Activated CD8-positive, alpha-beta T cell treated with anti-CD3 and anti-CD28 coated beads, Interleukin-2, amount 10 ng/mL, durations not matched to agents 7 days and 5 days (primary cell): ENCODE measurements around the gene KLHL22. TPM values are rescaled to one million over a fixed set of nuclear protein-coding genes. Genes with fewer than 3 reads are reported as not detected.
A peak's percentile ranks its signal among the peaks of the same experiment; 100 is the strongest.
"Not testable (repeated sequence)": the region's sequence is repeated elsewhere in the genome, so short reads cannot be mapped to it uniquely, and the experiment has no call there.

Experiments used
- ATAC-seq: fragments of 150-1000 bp; cut with Tn5 transposase; one replicate; pipeline ENCODE4 v1.10.0; 2021; ENCODE audit warnings: moderate library complexity
- CTCF ChIA-PET: fragments of 350-600 bp; sonication (Branson Sonifier 250); formaldehyde crosslinking; loops from one replicate; lab custom pipeline; 2021; ENCODE audit warnings: antibody characterized with exemption; lab: Charles Lee
- POLR2A ChIA-PET: fragments of 350-600 bp; sonication (Branson Sonifier 250); formaldehyde crosslinking; loops from one replicate; lab custom pipeline; 2021; ENCODE audit warnings: antibody characterized with exemption; lab: Charles Lee
- DNase-seq: peaks from one replicate; pipeline ENCODE4 v3.0.0-alpha.2; 2020
- H3K27ac Mint-ChIP-seq: one replicate; pipeline ENCODE4 v1.8.0; 2021; ENCODE audit warnings: mild to moderate bottlenecking, mixed read lengths
- H3K27me3 Mint-ChIP-seq: one replicate; pipeline ENCODE4 v1.8.0; 2021; ENCODE audit warnings: low read depth, mixed read lengths
- H3K36me3 Mint-ChIP-seq: one replicate; pipeline ENCODE4 v1.8.0; 2021; ENCODE audit warnings: low read depth, mixed read lengths
- H3K4me1 Mint-ChIP-seq: one replicate; pipeline ENCODE4 v1.8.0; 2021; ENCODE audit warnings: low read depth, mixed read lengths
- H3K4me3 Mint-ChIP-seq: one replicate; pipeline ENCODE4 v1.8.0; 2021; ENCODE audit warnings: mild to moderate bottlenecking, mixed read lengths
- H3K9me3 Mint-ChIP-seq: one replicate; pipeline ENCODE4 v1.8.0; 2022; ENCODE audit warnings: mixed read lengths; ENCODE audit not compliant: insufficient read depth
- total RNA-seq, 2 experiments: library from RNA; stranded (reverse); gene quantifications; one replicate each; pipeline ENCODE4 v1.2.3, GENCODE V29; 2021

The KLHL22 gene
- total RNA-seq, 2 experiments from 2014 or later, result 29.2 to 30.1 TPM

DNA sequence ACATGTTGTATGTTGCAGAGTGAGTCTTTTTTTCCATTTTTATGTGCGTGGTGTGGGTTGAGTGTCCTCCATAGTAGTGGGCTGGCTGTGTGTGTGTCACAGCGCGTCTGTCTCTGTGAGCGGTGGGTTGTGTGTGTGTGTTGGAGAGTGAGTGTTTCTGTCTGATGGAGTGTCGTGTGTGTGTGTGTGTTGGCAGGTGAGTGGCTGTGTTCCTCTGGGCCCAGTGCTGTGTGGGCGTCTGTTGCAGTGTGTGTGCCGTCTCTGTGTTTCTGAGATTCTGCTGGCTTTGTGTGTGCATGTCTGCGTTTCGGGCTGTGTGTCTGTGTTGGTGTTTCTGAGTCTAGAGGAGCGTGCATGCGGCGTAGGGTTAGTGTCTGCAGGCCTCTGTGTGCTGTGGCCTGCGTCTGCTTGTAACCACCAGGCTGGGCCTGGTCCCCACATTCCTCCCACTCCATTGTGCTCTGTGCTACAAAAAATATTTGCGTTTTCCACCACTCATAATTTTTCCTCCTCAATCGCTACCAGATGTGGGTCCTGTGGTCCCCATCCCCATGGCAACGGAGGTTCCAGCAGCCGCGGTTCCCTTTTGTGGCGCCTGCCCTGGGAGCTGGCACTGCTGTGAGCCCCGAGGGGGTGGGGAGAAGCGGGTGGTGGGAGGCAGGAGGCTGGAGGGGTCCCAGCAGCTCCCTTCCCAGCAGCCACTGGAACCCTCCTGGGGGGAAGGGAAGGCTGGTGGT lies 73.2 kb downstream of the KLHL22 start:
- ChIA-PET CTCF (no interaction called here), POLR2A (interaction anchor here (0.7 kb wide), 1 partner anchor 146 kb away, joined by 3 read pairs; no protein-coding TSS in a partner anchor)
- Mint-ChIP-seq H3K4me3 (no peak overlapping the region), H3K27ac (no peak overlapping the region), H3K9me3 (no peaks in the 10 kb centered on the region), H3K36me3 (no peaks in the 10 kb centered on the region), H3K4me1 (peaks cover 7% of the 10 kb centered on the region), H3K27me3 (peaks cover 16% of the 10 kb centered on the region)
- DNase-seq (no peak), ATAC-seq (no peak)

DNA sequence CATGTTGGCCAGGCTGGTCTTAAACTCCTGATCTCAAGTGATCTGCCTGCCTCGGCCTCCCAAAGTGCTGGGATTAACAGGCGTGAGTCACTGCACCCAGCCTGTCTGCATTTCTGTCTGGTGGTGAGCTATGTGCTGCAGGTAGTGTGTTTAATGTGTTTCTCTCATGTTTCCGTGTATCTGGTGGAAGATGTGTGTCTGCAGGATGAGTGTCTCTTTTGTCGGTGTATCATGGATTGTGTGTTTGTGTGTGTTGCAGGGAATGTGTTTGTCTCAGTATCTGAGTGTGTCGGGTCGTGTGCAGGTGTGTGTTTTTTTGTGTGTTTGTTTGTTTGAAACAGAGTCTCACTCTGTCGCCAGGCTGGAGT lies 74.1 kb downstream of the KLHL22 start:
- no peak for DNase-seq
- H3K4me1 Mint-ChIP-seq, result peaks cover 7% of the 10 kb centered on the region
- CTCF ChIA-PET, result no interaction called here
- no peak for ATAC-seq
- peaks cover 9% of the 10 kb centered on the region for H3K27me3 Mint-ChIP-seq
- H3K4me3 Mint-ChIP-seq, result no peak overlapping the region
- H3K9me3 Mint-ChIP-seq, result no peaks in the 10 kb centered on the region
- H3K27ac Mint-ChIP-seq, result no peak overlapping the region
- H3K36me3 Mint-ChIP-seq, result no peaks in the 10 kb centered on the region
- POLR2A ChIA-PET, result no interaction called here

DNA sequence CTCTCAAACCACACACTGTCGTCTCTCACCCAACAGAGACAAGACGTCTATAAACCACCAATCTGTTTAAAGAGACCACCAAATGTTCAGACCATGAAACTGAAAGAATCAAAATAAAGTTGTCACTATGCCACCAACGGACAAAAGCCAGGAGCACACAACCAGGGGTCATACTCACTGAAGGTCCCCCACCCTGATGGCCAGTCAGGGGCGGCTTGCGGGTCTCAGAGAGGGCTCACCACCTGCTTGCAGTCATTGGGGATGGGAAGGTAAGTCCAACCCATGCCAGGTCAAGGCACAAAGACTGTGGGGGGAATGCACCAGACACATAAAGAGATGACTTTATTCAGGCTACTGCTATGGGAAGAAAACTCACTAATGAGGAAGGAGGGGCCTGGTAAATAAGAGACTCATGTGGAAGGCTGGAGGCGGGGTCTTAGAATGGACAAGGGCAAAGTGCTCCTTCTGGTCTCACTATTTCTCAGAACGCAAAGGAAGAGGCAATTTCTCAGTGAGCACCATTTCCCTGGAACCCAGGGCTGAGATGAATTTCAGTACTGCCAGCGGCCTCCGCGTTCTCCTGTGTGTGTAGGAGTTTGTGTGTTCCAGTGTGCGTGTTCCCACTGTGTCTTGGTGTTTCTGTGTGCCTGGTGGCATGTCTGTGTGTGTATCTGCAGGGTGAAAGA lies 75.3 kb downstream of the KLHL22 start:
- Mint-ChIP-seq H3K27ac (no peak overlapping the region), H3K27me3 (peaks cover 8% of the 10 kb centered on the region), H3K4me3 (no peak overlapping the region), H3K36me3 (no peaks in the 10 kb centered on the region), H3K9me3 (no peaks in the 10 kb centered on the region), H3K4me1 (peaks cover 7% of the 10 kb centered on the region)
- CTCF ChIA-PET, result interaction anchor here (2.5 to 3.6 kb wide), 3 partner anchors 35 to 74 kb away, joined by 14 to 65 read pairs (median 17); no protein-coding TSS in a partner anchor
- no peak for ATAC-seq
- POLR2A ChIA-PET, result no interaction called here
- DNase-seq, result no peak

DNA sequence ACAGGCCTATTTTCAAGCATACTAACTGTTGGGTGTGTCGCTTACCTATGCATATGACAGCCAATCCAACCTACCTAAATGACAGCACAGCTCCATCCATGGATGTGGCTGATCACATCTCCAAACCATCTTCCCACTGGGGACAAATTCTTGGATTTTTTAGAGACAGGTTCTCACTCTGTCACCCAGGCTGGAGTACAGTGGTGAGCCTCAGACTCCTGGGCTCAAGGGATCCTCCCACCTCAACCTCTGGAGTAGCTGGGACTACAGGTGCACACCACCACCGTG lies 76.0 kb downstream of the KLHL22 start:
- Mint-ChIP-seq H3K27me3 (peaks cover 8% of the 10 kb centered on the region), H3K9me3 (no peaks in the 10 kb centered on the region), H3K27ac (no peak overlapping the region), H3K4me3 (no peak overlapping the region), H3K36me3 (no peaks in the 10 kb centered on the region), H3K4me1 (peaks cover 5% of the 10 kb centered on the region)
- ChIA-PET CTCF (interaction anchor here (1.6 to 3.6 kb wide), 4 partner anchors 36 to 77 kb away, joined by 4 to 65 read pairs (median 16); no protein-coding TSS in a partner anchor), POLR2A (no interaction called here)
- ATAC-seq (no peak), DNase-seq (no peak)

DNA sequence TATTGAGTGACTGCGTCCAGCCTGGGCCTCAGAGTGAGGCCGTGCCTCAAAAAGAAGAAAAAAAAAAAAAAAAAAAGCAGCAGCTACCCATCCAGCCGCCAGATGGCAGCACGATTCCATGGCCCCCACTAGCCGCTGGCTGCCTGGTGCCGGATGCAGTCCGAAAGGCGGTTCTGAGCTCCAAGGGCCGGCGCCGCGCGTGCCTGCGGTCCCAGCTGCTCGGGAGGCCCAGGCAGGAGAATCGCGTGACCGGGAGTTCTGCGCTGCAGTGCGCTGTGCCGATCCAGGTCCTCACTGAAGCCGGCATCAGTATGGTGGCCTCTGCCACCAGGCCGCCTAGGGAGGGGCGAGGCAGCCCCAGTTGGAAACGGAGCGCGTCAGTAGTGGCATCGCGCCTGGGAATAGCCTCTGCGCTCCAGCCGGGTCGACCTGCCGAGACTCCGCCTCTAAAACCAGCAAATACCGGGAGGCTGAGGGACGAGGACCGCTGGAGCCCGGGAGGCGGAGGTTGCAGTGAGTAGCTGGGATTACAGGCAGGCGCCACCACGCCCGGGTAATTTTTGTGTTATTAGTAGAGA lies 77.3 kb downstream of the KLHL22 start:
- CTCF ChIA-PET, result interaction anchor here (0.6 to 3.6 kb wide), 26 partner anchors 10 to 323 kb away, joined by 3 to 65 read pairs (median 4); no protein-coding TSS in a partner anchor
- ATAC-seq (peak; percentile 87), DNase-seq (peak; percentile 80)
- POLR2A ChIA-PET, result interaction anchor here (0.8 kb wide), 1 partner anchor 36 kb away, joined by 3 read pairs; no protein-coding TSS in a partner anchor
- H3K4me1 Mint-ChIP-seq, result peaks cover 5% of the 10 kb centered on the region
- peak overlapping the region; percentile 44 for H3K4me3 Mint-ChIP-seq
- no peaks in the 10 kb centered on the region for H3K36me3 Mint-ChIP-seq
- H3K27ac Mint-ChIP-seq, result no peak overlapping the region
- peaks cover 2% of the 10 kb centered on the region for H3K27me3 Mint-ChIP-seq
- no peaks in the 10 kb centered on the region for H3K9me3 Mint-ChIP-seq

DNA sequence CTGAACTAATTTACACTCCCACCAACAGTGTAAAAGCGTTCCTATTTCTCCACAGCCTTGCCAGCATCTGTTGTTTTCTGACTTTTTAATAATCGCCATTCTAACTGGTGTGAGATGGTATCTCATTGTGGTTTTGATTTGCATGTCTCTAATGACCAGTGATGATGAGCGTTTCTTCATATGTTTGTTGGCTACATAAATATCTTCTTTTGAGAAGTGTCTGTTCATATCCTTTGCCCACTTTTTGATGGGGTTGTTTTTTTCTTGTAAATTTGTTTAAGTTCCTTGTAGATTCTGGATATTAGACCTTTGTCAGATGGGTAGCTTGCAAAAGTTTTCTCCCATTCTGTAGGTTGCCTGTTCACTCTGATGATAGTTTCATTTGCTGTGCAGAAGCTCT lies 79.9 kb downstream of the KLHL22 start:
- H3K9me3 Mint-ChIP-seq, POLR2A ChIA-PET, H3K4me3 Mint-ChIP-seq, H3K4me1 Mint-ChIP-seq, H3K27me3 Mint-ChIP-seq, ATAC-seq, DNase-seq, H3K27ac Mint-ChIP-seq, H3K36me3 Mint-ChIP-seq: not testable (repeated sequence)
- CTCF ChIA-PET, result interaction anchor here (0.7 to 0.9 kb wide), 2 partner anchors 13 to 38 kb away, joined by 3 read pairs; no protein-coding TSS in a partner anchor

DNA sequence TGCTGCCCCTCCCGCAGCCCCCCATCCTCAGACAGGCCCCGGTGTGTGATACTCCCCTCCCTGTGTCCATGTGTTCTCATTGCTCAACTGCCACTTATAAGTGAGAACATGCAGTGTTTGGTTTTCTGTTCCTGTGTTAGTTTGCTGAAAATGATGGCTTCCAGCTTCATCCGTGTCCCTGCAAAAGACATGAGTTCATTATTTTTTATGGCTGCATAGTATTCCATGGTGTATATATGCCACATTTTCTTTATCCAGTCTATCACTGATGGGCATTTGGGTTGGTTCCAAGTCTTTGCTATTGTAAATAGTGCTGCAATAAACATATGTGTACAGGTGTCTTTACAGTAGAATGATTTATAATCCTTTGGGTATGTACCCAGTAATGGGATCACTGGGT lies 80.4 kb downstream of the KLHL22 start:
- H3K9me3 Mint-ChIP-seq, H3K4me3 Mint-ChIP-seq, POLR2A ChIA-PET, H3K4me1 Mint-ChIP-seq, ATAC-seq, H3K27me3 Mint-ChIP-seq, H3K27ac Mint-ChIP-seq, H3K36me3 Mint-ChIP-seq, DNase-seq: not testable (repeated sequence)
- CTCF ChIA-PET, result interaction anchor here (0.7 to 0.9 kb wide), 2 partner anchors 12 to 39 kb away, joined by 3 read pairs; no protein-coding TSS in a partner anchor

DNA sequence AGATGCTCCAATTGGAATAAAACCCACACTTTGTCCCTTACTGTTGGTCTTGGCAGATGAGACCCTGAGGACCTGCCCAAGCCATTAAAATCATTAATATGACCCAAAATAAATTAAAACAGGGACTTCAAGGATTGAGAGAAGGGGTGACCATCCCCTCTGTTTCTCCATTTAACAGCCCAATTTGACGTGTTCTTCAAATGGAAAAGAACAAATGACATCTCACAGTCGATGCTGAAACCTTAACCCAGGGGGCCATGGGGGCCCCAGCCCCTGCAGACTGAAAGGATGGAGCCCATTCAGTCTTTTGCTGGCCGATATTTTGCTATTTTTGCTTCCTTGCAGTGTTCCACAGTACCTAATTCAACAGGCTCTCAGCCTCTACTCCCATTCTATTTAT lies 81.1 kb downstream of the KLHL22 start:
- POLR2A ChIA-PET, result no interaction called here
- Mint-ChIP-seq H3K27me3 (peaks cover 2% of the 10 kb centered on the region), H3K4me3 (no peak overlapping the region), H3K36me3 (no peaks in the 10 kb centered on the region), H3K9me3 (no peaks in the 10 kb centered on the region), H3K4me1 (peaks cover 5% of the 10 kb centered on the region), H3K27ac (no peak overlapping the region)
- CTCF ChIA-PET, result no interaction called here
- no peak for DNase-seq
- ATAC-seq, result no peak

DNA sequence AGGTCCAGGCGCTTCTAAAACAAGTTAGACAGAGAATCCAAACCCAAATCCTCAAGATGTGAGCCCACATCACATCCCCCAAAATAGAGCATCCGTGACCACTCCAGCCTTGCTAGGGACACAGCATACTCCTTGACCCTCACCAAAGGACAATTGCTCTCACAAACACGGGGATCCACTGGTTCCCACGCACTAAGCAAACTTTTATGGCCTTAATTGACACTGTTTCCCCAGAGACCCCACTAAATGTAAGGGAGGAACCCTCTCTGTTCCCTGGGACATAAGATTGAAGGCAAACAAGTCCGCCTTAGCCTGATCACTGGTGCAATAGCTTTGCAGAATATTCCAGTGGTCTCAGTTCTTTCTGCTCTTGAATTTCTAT lies 81.5 kb downstream of the KLHL22 start:
- no peaks in the 10 kb centered on the region for H3K36me3 Mint-ChIP-seq
- no peaks in the 10 kb centered on the region for H3K9me3 Mint-ChIP-seq
- H3K27ac Mint-ChIP-seq, result no peak overlapping the region
- ChIA-PET POLR2A (no interaction called here), CTCF (no interaction called here)
- ATAC-seq, result no peak
- H3K4me1 Mint-ChIP-seq, result peaks cover 2% of the 10 kb centered on the region
- peaks cover 2% of the 10 kb centered on the region for H3K27me3 Mint-ChIP-seq
- no peak for DNase-seq
- no peak overlapping the region for H3K4me3 Mint-ChIP-seq

DNA sequence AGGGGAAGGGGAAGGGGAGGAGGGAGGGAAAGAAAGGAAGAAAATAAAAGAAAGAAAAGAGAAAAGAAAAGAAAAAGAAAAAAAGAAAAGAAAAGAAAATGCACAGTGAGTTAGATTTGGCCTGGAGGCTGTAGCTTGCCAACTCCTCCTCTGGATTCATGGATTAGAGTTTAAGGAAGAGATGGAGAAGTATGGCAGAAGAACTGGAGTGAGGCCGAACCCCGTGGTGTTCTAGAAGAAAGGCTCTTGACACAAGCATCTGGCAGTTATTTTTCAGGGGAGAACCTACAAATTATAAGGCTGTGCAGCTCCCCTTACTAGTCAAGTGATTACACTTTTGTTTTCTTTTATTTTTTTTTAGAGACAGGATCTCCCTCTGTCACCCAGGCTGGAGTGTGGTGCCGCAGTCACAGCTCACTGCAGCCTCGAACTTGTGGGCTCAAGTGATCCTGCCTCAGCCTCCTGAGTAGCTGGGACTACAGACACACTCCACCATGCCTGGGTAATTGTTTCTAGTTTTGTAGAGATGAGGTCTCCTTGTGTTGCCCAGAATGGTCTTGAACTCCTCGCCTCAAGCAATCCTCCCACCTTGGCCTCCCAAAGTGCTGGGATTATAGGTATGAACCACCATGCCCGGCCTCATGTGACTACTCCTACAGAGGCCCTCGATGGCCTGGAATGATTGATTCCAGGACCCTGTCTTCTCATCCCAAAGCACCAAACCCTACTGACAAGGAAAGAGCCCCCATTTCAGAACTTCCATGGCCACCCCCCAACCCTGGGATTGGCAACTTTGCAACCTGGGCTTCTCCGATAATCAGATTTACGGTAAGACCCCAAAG lies 82.2 kb downstream of the KLHL22 start:
- ChIA-PET CTCF (no interaction called here), POLR2A (no interaction called here)
- peaks cover 2% of the 10 kb centered on the region for H3K4me1 Mint-ChIP-seq
- H3K27ac Mint-ChIP-seq, result no peak overlapping the region
- peaks cover 2% of the 10 kb centered on the region for H3K27me3 Mint-ChIP-seq
- no peaks in the 10 kb centered on the region for H3K36me3 Mint-ChIP-seq
- H3K9me3 Mint-ChIP-seq, result no peaks in the 10 kb centered on the region
- no peak for DNase-seq
- H3K4me3 Mint-ChIP-seq, result no peak overlapping the region
- ATAC-seq, result no peak

DNA sequence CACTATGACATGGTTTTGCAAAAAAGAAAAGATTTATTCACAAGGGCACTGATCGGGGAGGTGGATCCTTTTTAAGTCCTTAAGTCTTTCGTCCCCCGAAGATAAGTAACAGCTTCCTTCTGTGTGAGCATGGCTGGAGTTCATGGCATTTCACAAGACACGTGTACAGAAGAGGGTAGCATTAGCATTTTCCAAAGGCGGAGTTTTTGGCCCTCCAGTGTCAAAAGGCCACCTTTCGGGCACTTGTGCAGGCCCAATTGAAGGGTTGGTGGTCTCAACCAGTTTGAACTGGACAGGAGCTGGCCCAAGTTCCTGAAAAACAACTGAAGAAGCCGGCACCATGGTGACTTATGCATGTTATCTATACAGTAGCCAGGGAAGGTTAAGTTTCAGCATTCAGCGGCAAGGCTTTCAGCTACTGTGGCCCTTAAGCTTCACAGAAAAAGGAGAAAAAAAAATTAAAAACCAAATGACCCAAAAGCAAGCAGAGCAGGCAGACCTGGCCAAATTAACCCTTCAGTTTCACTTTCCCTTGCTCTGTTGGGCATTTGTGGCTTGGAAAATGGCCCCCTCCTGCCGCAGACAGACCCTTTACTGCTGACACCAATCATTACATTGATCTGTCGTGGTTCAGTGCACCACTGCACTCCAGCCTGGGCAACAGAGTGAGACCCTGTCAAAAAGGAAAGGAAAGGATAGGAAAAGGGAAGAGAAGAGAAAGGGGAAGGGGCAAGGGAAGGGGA lies 83.0 kb downstream of the KLHL22 start:
- Mint-ChIP-seq H3K27me3 (peaks cover 2% of the 10 kb centered on the region), H3K4me3 (no peak overlapping the region), H3K36me3 (no peaks in the 10 kb centered on the region), H3K27ac (no peak overlapping the region), H3K4me1 (no peaks in the 10 kb centered on the region), H3K9me3 (no peaks in the 10 kb centered on the region)
- ChIA-PET CTCF (no interaction called here), POLR2A (no interaction called here)
- DNase-seq (no peak), ATAC-seq (no peak)
